22Rv1 (cell line): ENCODE results near the gene GRIK4.

ENCODE experiments used
- ZFX ChIP-seq: fragments of 450-650 bp; IDR thresholded peaks from 2 replicates; pipeline ENCODE4 v1.6.1; 2017; ENCODE audit warnings: antibody characterized with exemption, borderline replicate concordance
- TF ChIP-seq, protein P1 (sequence below): fragments of 450-650 bp; IDR thresholded peaks from 2 replicates; pipeline ENCODE4 v1.5.1; 2017; ENCODE audit warnings: mild to moderate bottlenecking

DNA sequence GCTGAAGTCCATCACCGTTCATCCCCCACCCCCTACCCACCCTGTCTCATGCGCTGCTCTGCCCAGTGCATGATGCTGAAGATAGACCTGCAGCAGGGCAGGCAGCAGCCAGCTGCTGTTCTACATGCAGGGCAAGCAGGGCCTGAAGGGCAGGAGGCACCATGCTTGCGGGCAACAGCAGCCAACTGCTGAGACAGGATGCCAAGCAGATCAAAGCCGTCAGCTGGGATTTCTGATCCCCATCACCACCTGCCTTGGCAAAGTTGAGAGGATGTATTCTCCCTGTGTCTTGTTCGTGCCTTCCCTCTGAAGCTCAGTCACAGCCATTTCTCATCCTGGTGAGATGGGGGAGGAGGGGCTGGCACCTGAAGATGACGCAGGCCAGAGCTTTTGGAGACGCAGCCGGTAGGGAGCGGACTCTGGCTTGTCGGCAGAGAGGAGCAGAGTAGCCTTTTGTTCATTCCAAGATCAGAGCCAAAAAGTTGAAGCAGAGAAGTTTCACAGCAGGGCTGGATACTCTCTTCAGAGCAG lies 227.0 kb downstream of the GRIK4 start:
- TF ChIP-seq, protein P1, sequence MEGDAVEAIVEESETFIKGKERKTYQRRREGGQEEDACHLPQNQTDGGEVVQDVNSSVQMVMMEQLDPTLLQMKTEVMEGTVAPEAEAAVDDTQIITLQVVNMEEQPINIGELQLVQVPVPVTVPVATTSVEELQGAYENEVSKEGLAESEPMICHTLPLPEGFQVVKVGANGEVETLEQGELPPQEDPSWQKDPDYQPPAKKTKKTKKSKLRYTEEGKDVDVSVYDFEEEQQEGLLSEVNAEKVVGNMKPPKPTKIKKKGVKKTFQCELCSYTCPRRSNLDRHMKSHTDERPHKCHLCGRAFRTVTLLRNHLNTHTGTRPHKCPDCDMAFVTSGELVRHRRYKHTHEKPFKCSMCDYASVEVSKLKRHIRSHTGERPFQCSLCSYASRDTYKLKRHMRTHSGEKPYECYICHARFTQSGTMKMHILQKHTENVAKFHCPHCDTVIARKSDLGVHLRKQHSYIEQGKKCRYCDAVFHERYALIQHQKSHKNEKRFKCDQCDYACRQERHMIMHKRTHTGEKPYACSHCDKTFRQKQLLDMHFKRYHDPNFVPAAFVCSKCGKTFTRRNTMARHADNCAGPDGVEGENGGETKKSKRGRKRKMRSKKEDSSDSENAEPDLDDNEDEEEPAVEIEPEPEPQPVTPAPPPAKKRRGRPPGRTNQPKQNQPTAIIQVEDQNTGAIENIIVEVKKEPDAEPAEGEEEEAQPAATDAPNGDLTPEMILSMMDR, result no peak
- TF ChIP-seq ZFX, result no peak
